ENCODE data around the gene NXF2B. TPM values are rescaled to one million over a fixed set of nuclear protein-coding genes. Genes with fewer than 3 reads are reported as not detected.
"Not testable (repeated sequence)": the region's sequence is repeated elsewhere in the genome, so short reads cannot be mapped to it uniquely, and the experiment has no call there.

NXF2B gene, protein sequence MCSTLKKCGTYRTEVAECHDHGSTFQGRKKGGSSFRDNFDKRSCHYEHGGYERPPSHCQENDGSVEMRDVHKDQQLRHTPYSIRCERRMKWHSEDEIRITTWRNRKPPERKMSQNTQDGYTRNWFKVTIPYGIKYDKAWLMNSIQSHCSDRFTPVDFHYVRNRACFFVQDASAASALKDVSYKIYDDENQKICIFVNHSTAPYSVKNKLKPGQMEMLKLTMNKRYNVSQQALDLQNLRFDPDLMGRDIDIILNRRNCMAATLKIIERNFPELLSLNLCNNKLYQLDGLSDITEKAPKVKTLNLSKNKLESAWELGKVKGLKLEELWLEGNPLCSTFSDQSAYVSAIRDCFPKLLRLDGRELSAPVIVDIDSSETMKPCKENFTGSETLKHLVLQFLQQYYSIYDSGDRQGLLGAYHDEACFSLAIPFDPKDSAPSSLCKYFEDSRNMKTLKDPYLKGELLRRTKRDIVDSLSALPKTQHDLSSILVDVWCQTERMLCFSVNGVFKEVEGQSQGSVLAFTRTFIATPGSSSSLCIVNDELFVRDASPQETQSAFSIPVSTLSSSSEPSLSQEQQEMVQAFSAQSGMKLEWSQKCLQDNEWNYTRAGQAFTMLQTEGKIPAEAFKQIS
- total RNA-seq: not detected
- polyA plus RNA-seq: not detected
- long read RNA-seq, donor 1: 0 reads
- long read RNA-seq, donor 2: 0 reads
- long read RNA-seq, donor 3: 0 reads
- long read RNA-seq, donor 4: 0 reads
- long read RNA-seq, donor 5: 0 reads
- long read RNA-seq, donor 6: 0 reads
- long read RNA-seq, donor 7: 0 reads
- long read RNA-seq, donor 8: 0 reads
- long read RNA-seq, donor 9: 0 reads
- long read RNA-seq, donor 10: 0 reads

DNA sequence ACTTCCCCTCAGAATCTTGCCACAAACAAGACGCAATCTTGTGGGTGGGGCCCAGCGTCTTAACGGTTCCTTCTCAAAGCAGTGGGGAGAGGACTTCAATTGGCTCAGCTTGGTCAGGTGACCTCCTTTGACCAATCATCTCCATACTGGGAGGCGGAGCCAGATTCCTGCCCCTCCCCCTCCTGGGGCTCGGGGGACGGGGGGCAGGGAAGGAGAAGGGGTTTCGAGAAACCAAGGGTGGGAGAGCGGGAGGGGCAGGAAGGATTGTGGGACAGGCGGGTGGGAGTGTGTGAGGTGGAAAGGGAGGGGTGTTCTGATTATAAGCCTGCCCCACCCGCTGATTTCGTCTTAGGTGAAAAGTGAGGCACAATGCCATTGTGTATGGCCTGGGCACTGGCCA, at the start of gene NXF2B:
TSS of gene NXF2B (minus strand) at position 101 of the 400 bp plus-strand sequence. CDS start 59,972 bp downstream, outside the sequence.
- WGBS, 5 donors: no CpG with 5 or more reads among the region's 11 CpGs
- intact Hi-C loops (cut with DNase I; ENCODE audit: low total_unique reads); H3K36me3 ChIP-seq; DNase-seq; H3K4me1 ChIP-seq; H3K4me3 ChIP-seq; H3K27me3 ChIP-seq; H3K27ac ChIP-seq; H3K9me3 ChIP-seq: not testable (repeated sequence)

DNA sequence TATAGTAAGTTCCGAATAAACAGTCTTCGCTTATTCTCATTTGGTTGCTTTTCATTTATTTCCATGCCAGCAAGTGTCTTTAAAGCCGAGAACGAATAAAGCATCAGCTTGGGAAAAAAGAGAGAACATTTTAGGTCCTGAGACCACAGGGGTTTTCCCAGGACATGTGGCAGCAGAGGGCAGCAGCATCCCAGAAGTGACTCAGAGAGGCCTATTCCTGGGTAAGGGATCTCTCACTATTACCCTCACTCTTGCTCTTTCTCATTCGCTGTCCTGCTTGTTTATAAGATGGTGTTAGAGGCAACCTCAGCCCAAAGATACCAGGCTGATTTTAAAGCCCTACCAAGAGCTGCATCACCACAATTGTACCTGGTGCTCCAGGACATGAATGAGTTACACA, 39.0 kb upstream of the NXF2B start:
- H3K36me3 ChIP-seq; H3K27me3 ChIP-seq; intact Hi-C loops (cut with DNase I; ENCODE audit: low total_unique reads); H3K9me3 ChIP-seq; H3K4me3 ChIP-seq; DNase-seq; H3K4me1 ChIP-seq; H3K27ac ChIP-seq: not testable (repeated sequence)
- WGBS, 5 donors: 27 to 39% (median 34%) methylated on average over 2 to 4 of the region's 5 CpGs; no CpG with 5 or more reads in 1 of the 5 donors

GRCh38 chrX:102471762-102472220, 32.0 kb upstream of the NXF2B start, which contains the start of gene TCP11X2:
TSS of gene TCP11X2 (minus strand) at chrX:102471812.
- 30 to 65% (median 46%) methylated on average over 5 to 7 of the region's 17 CpGs for whole genome bisulfite sequencing, 5 donors
- H3K27me3 ChIP-seq; DNase-seq; intact Hi-C loops (cut with DNase I; ENCODE audit: low total_unique reads); H3K4me1 ChIP-seq; H3K36me3 ChIP-seq; H3K27ac ChIP-seq; H3K4me3 ChIP-seq; H3K9me3 ChIP-seq: not testable (repeated sequence)

- H3K9me3 ChIP-seq; H3K27ac ChIP-seq; DNase-seq; H3K4me3 ChIP-seq; H3K27me3 ChIP-seq; H3K4me1 ChIP-seq; H3K36me3 ChIP-seq; intact Hi-C loops (cut with DNase I; ENCODE audit: low total_unique reads): not testable (repeated sequence)
- WGBS, 5 donors: no CpG with 5 or more reads among the region's 3 CpGs
These were observed 30.4 kb upstream of the NXF2B start for GRCh38 chrX:102470215-102470614.

DNA sequence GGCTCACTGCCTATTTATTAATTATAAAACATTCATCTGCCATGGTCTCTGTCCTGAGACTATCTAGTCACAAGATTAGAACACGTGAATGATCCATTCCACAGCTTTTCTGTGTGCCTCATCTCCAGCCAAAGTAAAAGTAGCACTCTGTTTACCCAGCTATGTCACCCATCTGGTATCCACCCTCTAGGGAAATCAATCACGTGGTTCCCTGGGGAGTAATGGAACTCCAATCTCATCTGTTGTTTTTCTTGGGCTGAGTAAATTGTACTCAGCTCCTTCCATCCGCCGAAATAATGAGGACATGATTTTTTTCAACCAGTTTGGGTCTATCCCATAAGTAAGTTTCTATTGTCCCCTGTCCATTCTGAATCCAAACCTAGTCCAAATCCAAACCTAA, 18.8 kb upstream of the NXF2B start:
- H3K9me3 ChIP-seq; H3K4me3 ChIP-seq; DNase-seq; H3K36me3 ChIP-seq; H3K4me1 ChIP-seq; H3K27ac ChIP-seq; H3K27me3 ChIP-seq; intact Hi-C loops (cut with DNase I; ENCODE audit: low total_unique reads): not testable (repeated sequence)
- no CpG with 5 or more reads among the region's 4 CpGs for WGBS, 5 donors

DNA sequence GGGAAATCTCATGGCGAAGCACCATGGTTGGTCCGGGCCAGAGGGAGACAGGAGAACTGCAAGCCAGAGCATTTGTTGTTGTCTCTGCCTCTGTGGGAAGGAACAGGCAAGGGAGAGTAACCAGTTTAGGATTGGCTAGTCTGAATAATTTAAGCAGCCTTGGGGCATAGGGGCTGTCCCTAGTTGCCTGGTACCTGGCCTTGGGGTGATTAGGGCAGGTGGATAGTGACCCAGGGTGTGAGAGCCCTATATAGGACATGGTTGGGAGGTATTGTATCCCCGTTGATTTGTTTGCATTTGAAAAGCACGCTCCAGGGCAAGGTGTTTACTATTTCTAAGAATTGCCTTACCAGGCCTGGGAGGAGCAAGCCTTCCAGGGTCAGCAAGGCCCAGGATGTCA, 25.3 kb downstream of the NXF2B start:
- H3K36me3 ChIP-seq; H3K4me3 ChIP-seq; H3K4me1 ChIP-seq; H3K27ac ChIP-seq; DNase-seq; H3K27me3 ChIP-seq; H3K9me3 ChIP-seq; intact Hi-C loops (cut with DNase I; ENCODE audit: low total_unique reads): not testable (repeated sequence)
- WGBS, 5 donors: no CpG with 5 or more reads among the region's 4 CpGs

DNA sequence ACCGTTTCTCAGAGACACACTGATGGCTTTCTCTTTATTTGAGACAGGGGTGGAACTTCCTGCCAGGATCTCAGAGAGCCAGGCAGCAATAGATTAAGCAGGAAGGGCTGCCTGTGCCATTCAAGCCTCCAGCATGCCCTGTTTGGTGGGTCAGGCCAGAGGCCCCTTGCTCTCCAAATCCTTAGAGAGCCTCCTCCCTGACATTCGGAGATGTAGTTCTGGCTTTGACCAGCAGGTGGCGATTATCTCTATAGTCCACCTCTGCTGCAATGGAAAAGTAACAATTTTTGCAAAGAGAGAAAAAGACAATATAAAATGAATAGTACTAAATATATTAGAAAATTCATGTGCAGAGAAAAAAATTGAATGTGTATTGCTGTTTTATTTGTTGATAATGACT, 93.9 kb downstream of the NXF2B start:
- peaks cover 0 to 6% (median 2%) of the 10 kb centered on the region in 4 donors for H3K9me3 ChIP-seq
- H3K27me3 ChIP-seq: peaks cover 0 to 5% (median 0%) of the 10 kb centered on the region in 3 donors
- H3K4me1 ChIP-seq: no peaks in the 10 kb centered on the region
- 27 to 33% (median 31%) methylated on average over 3 of the region's 3 CpGs for WGBS, 5 donors
- intact Hi-C loops (cut with DNase I; ENCODE audit: low total_unique reads): no loop called here
- DNase-seq: peak; percentile 69 to 78
- H3K27ac ChIP-seq: no peak overlapping the region
- TF ChIP-seq CTCF (IDR thresholded peaks at IDR 0.05) (peak in 4 of 7 experiments; percentile 28 to 90 (median 75)), EP300 (IDR thresholded peaks at IDR 0.05) (no peak)
- no peaks in the 10 kb centered on the region for H3K36me3 ChIP-seq
- H3K4me3 ChIP-seq: no peak overlapping the region

Measured in stomach (tissue), 19 donors.